VCaP (cell line): Measurements from ENCODE around the gene DOCK4.

Source experiments
- H3K27ac ChIP-seq: fragments of 450-650 bp; 2 replicates; pipeline ENCODE4 v1.5.1; 2017
- TF ChIP-seq, protein P1 (sequence below): fragments of 450-650 bp; conservative IDR thresholded peaks from 2 replicates; pipeline ENCODE4 v1.5.1; 2017; ENCODE audit warnings: mild to moderate bottlenecking, moderate library complexity

The DOCK4 gene

GRCh38 chr7:111803015-111803758, 403.0 kb downstream of the DOCK4 start:
- TF ChIP-seq, protein P1, sequence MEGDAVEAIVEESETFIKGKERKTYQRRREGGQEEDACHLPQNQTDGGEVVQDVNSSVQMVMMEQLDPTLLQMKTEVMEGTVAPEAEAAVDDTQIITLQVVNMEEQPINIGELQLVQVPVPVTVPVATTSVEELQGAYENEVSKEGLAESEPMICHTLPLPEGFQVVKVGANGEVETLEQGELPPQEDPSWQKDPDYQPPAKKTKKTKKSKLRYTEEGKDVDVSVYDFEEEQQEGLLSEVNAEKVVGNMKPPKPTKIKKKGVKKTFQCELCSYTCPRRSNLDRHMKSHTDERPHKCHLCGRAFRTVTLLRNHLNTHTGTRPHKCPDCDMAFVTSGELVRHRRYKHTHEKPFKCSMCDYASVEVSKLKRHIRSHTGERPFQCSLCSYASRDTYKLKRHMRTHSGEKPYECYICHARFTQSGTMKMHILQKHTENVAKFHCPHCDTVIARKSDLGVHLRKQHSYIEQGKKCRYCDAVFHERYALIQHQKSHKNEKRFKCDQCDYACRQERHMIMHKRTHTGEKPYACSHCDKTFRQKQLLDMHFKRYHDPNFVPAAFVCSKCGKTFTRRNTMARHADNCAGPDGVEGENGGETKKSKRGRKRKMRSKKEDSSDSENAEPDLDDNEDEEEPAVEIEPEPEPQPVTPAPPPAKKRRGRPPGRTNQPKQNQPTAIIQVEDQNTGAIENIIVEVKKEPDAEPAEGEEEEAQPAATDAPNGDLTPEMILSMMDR, result no peak
- peak overlapping the region; percentile 98 for H3K27ac ChIP-seq

- H3K27ac ChIP-seq, result peak overlapping the region; percentile 98
- TF ChIP-seq, protein P1, result no peak
Measured at GRCh38 chr7:111802194-111802772, 403.9 kb downstream of the DOCK4 start.

- H3K27ac ChIP-seq, result peak overlapping the region; percentile 98
- TF ChIP-seq, protein P1, result no peak
Measured at GRCh38 chr7:111801277-111801676, 404.9 kb downstream of the DOCK4 start.

GRCh38 chr7:111796671-111797070, 409.5 kb downstream of the DOCK4 start:
- no peak overlapping the region for H3K27ac ChIP-seq
- TF ChIP-seq, protein P1, result no peak

DNA sequence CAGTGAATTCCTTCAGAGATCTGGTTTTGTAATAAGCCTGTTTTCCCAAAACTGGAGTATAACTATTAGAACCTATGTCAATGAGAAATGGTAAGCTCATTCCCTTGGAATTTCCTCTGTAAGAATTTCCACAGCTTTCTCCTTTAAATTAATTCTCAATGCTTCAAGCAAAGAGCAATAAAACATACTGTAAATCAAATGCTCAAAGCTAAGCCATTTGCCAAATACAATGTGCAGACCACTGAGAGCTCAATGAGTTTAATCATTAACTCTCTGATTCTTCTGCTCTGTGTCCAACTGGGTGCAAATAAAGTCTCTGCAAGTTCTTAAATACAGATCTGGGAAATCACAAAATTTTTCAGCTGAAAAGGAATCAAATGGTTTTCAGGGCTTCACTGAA, 416.3 kb downstream of the DOCK4 start:
- TF ChIP-seq, protein P1, result no peak
- no peak overlapping the region for H3K27ac ChIP-seq

GRCh38 chr7:111789048-111789320, 417.2 kb downstream of the DOCK4 start:
- H3K27ac ChIP-seq, result no peak overlapping the region
- TF ChIP-seq, protein P1, result no peak

- TF ChIP-seq, protein P1, result no peak
- H3K27ac ChIP-seq, result no peak overlapping the region
Measured at GRCh38 chr7:111788286-111789047, 417.7 kb downstream of the DOCK4 start.
